ENCODE results near the gene ATP6V1E1.
"Not testable (repeated sequence)": the region's sequence is repeated elsewhere in the genome, so short reads cannot be mapped to it uniquely, and the experiment has no call there.

The ATP6V1E1 gene

DNA sequence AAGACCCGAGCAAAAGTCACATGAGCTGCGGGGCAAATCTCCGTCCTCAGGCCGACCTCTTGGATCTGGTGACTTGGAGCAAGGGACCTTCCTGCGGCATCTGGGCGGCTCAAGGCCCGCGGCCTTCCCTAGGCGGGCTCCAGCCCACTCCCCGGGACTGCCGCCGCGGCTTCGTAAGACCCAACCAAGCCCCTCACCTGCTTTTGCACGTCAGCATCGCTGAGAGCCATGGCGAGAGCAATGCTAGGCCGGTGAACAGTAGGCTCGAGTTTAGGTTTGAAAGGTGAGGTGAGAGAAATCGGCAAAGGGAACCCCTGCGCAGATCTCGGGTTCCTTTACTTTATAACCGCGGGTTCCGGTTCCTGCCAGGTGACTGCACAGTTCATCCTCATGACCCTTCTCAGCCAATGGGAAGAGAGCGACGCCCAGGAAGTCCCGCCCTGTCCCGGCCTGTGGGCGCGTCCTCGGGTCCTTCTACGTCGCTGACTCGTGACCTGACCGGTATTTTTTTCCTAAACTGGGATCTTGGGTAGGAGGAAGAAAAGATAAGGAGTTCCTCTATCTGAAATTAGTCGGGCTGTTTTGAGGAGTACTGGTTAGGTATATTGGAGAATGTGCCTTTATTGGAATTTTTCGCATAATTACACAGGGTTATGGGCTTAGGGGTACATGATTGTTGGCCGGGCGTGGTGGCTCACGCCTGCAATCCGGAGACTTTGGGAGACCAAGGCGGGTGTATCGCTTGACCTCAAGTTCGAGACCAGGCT lies at the start of gene ATP6V1E1:
Gene ATP6V1E1 (minus strand): TSS at position 344 of the 767 bp plus-strand sequence. CDS start 114 bp downstream, at position 230.
- DNase-seq = peak; percentile 37 to 98 (median 94)

DNA sequence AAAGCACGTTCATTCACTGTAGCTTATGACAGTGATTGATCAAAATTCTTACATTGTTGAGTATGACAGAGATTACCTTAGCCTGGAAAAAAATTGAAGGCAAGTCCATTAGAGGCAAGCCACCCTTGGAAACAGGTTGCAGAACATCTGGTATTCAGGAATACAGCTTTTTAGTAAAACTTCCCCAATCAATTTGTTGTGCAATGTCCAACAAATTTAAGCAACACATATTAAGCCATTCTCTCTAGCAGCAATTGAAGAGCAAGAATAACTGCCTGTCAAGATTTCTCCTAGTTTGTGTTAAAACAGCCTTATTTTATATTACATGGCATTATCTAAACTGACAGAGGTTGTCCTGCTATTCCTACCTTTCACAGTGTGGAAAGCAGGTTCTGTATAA lies 47.0 kb upstream of the ATP6V1E1 start:
- no peak for DNase-seq

- no peak for DNase-seq
Measured at GRCh38 chr22:17674152-17674551, 45.6 kb upstream of the ATP6V1E1 start.

DNA sequence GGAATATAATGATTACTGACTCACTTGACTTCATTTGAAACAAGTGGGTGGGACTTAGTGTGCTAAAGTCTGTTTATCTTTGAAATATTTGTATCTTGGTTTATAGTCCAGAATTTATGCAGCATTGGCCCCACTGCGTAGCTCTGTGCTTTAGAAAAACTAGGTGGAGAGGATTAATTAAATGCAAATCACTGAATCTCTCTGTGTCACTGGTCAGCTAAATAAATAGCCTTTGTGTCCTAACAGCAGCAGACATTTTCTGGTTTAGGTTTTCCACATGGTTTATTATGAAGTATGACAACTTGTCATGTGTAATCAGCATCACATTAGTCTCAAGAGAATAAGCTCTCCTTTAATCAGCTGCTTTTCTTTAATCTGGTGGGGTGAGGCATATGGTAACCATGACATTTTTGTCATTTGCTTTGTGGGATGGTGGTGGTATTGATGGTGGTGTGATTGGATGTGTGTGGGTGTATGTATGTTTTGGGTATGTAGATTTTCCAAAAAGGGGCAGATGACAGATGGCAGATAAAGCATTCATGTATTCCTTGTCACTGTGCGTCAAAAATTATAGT lies 44.0 kb upstream of the ATP6V1E1 start:
- DNase-seq = peak in 1 of 58 donors; percentile 1

DNA sequence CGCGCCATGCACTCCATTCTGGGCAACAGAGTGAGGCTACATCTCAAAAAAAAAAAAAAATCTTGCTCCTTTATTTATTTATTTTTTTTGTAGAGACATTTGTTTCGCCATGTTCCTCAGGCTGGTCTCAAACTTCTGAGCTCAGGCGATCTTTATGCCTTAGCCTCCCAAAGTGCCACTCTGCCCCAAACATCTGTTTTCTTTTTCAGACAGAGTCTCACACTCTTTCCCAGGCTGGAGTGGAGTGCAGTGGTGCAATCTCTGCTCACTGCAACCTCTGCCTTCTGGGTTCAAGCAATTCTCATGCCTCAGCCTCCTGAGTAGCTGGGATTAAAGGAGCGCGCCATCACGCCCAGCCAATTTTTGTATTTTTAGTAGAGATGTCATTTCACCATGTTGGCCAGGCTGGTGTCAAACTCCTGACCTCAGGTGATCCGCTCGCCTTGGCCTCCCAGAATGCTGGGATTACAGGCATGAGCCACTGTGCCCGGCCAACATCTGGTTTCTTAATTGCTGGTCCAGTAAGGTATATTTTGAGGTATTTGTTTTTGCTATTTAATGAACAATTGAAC lies 43.1 kb upstream of the ATP6V1E1 start:
- DNase-seq = not testable (repeated sequence)

DNA sequence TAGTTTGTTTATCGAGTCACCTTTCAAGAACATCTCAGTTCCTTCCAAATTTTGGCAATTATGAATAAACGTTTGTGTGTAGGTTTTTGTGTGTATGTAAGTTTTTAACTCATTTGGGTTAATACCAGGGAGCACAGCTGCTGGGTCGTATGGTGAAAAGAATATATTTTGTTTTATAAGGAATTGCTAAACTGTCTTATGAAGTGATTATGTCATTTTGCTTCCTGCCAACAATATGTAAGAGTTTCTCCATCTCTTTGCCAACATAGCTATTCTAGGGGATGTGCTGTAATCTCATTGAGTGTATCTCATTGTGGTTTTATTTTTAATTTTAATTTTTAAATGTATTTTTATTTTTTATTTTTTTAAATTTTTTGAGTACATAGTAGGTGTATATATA lies 37.3 kb upstream of the ATP6V1E1 start:
- no peak for DNase-seq

DNA sequence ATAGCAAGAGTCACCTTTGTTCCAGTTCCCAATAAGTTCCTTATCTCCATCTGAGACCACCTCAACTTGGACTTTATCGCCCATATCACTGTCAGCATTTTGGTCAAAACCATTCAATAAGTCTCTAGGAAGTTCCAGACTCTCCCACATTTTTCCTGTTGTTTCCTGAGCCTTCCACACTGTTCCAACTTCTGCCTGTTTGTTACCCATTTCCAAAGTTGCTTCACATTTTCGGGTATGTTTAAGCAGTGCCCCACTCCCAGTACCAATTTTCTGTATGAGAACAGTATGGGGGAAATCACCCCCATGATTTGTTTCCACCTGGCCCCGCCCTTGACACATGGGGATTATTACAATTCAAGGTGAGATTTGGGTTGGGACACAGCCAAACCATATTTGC lies 36.7 kb upstream of the ATP6V1E1 start:
- DNase-seq = no peak

DNA sequence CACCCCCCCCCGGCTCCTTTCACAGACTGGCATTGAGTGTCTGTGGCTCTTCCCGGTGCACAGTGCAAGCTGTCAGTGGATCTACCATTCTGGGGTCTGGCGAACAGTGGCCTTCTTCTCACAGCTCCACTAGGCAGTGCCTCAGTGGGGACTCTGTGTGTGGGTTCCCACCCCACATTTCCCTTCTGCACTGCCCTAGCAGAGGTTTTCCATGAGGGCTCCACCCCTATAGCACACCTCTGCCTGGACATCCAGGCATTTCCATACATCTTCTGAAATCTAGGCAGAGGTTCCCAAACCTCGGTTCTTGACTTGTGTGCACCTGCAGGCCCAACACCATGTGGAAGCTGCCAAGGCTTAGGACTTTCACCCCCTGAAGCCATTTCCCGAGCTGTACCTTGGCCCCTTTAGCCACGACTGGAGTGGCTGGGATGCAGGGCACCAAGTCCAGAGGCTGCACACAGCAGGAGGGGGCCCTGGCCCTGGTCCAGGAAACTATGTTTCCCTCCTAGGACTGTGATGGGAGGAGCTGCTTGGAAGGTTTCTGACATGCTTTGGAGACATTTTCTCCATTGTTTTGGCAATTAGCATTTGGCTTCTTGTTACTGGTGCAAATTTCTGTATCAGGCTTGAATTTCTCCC lies 36.0 kb upstream of the ATP6V1E1 start:
- DNase-seq = no peak

GRCh38 chr22:17656870-17657395 lies 28.4 kb upstream of the ATP6V1E1 start:
- DNase-seq = no peak

GRCh38 chr22:17655289-17655688 lies 26.7 kb upstream of the ATP6V1E1 start:
- no peak for DNase-seq

DNA sequence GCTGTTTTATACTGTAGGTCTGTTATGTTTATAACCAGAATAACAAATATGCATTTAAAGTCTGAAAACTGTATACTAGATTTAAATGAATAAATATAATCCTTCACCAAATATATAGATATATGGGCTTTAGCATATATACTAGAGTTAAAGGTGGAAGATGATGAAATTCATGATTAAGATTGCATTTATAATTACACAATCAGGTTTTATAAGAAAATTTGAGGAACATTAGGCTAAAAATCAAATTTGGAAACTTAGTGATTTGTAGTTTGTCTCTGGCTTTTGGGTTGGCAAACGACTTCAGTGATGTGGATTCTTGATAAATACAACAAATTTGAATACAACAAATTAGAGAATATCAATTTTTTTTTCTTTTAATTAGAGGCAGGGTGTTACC lies 20.0 kb upstream of the ATP6V1E1 start:
- no peak for DNase-seq

DNA sequence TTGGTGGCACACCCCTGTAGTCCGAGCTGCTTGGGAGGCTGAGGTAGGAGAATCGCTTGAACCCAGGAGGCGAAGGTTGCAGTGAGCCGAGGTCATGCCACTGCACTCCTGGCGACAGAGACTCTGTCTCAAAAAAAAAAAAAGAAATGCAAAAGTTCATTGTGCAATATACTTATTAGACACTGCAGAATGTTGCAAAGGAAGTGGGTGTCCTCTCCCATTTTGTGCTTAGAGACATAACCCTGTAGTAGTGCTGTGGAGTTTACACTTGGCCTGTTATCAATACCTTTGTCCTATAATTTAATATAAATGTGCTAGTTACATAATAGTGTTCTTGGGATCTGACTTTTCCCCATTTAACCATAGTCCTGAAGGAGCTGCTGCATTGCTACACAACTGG lies 19.4 kb upstream of the ATP6V1E1 start:
- DNase-seq = no peak

- no peak for DNase-seq
Measured at GRCh38 chr22:17647452-17647851, 18.9 kb upstream of the ATP6V1E1 start.

GRCh38 chr22:17642357-17642756 lies 13.8 kb upstream of the ATP6V1E1 start:
- not testable (repeated sequence) for DNase-seq

- no peak for DNase-seq
Measured at GRCh38 chr22:17641269-17641668, 12.7 kb upstream of the ATP6V1E1 start.

GRCh38 chr22:17639247-17639741 lies 10.7 kb upstream of the ATP6V1E1 start:
- DNase-seq = peak in 1 of 58 donors; percentile 18

DNA sequence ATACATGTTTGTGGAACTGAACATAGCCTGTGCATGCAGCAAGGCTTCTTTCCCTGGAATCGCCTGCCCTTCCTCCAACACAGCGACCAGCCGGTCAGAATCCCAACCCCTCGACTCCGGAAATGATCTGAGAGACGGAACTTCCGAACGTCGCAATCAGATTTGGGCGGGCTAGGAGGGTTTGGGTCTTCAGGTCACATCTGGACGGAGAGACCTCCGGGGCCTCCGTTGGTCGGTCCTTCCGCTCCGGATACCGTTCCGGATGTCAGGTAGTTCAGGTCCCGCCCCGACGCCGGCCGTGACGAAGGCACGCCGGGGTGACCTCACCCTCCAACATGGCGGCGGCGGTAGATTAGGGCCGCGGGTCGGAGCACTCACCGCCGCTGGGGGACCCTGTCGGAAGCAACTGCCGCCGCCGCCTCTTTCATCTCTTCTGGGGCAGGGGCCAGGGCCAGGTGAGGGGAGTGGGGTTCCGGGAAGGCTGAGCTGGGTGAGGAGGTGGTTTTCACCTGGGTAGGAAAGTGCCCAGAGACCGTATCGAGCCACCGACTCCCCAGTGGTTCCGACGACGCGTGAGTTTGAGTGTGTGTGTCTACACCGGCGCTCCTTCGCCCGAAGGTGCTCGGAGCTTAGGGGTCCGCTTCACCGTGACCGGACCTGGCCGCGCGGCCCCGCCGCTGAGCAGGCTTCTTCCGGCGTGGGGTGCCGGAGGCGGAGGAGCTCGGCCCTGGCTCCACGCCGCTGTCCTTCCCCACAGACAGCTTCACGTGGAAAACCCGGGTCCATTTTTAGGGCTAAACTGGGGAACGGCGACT lies 10.1 kb upstream of the ATP6V1E1 start, which contains the start of gene BCL2L13:
Gene BCL2L13 (plus strand): TSS at position 326 of the 815 bp plus-strand sequence. CDS start 16,955 bp downstream, outside the sequence.
- DNase-seq = peak; percentile 46 to 95 (median 83)

- peak in 5 of 58 donors; percentile 29 to 85 (median 45) for DNase-seq
Measured at GRCh38 chr22:17638182-17638431, 9.6 kb upstream of the ATP6V1E1 start.

GRCh38 chr22:17637490-17638181 lies 9.1 kb upstream of the ATP6V1E1 start:
- peak in 1 of 58 donors; percentile 19 for DNase-seq

DNA sequence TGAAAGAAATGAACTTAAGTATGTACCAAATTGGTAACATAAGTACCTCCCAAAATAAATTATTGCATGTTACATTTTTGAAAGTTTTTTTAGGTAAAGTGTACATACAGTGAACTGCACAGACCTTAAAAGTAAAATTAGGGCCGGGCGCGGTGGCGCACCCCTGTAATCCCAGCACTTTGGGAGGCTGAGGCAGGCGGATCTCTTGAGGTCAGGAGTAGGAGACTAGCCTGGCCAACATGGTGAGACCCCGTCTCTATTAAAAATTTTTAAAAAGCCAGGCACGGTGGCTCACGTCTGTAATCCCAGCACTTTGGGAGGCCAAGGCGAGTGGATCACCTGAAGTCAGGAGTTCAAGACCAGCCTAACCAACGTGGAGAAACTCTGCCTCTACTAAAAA lies 8.3 kb upstream of the ATP6V1E1 start:
- DNase-seq = not testable (repeated sequence)
